GM19099 (cell line): Measurements from ENCODE around the gene PSKH1.

Source experiments
- POLR2A ChIP-seq: IDR thresholded peaks from 3 replicates; pipeline ENCODE4 v1.6.1; 2011; ENCODE audit warnings: low read depth; ENCODE audit not compliant: insufficient read length; ENCODE audit errors: extremely low read depth

The PSKH1 gene

DNA sequence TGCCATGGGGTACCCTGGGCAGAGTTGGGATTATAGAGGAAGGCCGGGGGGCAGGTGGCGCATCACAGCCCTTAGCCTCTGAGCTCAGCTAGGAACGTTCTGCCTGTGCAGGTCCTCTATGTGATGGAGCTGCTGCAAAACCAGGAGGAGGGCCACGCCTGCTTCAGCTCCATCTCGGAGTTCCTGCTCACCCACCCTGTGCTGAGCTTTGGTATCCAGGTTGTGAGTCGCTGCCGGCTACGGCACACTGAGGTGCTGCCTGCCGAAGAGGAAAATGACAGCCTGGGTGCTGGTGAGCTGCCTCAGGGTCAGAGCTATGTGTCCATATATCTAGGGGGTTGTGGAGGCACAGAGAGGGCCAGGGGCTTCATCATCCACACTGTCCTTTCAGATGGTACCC is 14.2 kb upstream of the PSKH1 start:
- TF ChIP-seq POLR2A = no peak

DNA sequence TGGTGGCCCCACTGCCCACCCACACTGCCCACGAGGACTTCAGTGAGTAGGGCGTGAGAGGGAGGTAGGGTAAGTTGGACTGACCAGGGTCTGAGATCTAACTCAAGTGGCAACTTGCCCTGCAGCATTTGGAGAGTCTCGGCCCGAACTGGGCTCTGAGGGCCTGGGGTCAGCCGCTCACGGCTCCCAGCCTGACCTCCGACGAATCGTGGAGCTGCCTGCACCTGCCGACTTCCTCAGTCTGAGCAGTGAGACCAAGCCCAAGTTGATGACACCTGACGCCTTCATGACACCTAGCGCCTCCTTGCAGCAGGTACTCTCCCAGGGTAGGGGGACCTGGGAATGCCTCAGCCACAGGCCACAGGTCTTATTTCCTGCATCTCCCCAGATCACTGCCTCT is 13.6 kb upstream of the PSKH1 start:
- no peak for TF ChIP-seq POLR2A

DNA sequence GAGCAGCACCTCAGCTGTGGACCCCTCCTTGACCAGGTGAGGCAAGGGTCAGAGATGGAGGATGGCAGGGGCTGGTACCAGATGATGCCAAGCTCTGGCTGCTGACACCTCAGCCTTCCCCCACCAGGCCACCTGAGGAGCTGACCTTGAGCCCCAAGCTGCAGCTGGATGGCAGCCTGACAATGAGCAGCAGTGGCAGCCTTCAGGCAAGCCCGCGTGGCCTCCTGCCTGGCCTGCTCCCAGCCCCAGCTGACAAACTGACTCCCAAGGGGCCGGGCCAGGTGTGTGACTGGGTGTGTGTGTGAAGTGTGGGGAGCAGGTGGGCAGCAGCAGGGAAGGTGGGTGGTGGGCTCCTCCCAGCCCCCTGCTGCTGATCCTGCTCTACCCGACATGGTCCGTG is 13.1 kb upstream of the PSKH1 start:
- TF ChIP-seq POLR2A = no peak

DNA sequence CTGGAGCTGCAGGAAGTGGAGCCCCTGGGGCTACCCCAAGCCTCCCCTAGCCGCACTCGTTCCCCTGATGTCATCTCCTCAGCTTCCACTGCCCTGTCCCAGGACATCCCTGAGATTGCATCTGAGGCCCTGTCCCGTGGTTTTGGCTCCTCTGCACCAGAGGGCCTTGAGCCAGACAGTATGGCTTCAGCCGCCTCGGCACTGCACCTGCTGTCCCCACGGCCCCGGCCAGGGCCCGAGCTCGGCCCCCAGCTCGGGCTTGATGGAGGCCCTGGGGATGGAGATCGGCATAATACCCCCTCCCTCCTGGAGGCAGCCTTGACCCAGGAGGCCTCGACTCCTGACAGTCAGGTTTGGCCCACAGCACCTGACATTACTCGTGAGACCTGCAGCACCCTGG is 12.5 kb upstream of the PSKH1 start:
- no peak for TF ChIP-seq POLR2A

DNA sequence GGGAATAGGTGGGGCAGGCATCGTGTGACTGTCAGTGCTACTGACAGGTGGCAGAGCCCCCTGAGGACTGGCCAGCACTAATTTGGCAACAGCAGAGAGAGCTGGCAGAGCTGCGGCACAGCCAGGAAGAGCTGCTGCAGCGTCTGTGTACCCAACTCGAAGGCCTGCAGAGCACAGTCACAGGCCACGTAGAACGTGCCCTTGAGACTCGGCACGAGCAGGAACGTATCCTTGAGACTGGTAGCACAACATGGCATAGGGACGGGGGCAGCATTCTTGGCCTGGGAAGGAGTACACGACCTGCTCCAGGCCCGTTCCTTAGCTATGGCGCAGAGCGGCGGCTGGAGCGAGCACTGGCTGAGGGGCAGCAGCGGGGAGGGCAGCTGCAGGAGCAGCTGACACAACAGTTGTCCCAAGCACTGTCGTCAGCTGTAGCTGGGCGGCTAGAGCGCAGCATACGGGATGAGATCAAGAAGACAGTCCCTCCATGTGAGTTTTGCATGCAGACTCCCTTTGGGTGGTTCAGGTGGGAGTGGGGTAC is 11.4 kb upstream of the PSKH1 start:
- no peak for TF ChIP-seq POLR2A

DNA sequence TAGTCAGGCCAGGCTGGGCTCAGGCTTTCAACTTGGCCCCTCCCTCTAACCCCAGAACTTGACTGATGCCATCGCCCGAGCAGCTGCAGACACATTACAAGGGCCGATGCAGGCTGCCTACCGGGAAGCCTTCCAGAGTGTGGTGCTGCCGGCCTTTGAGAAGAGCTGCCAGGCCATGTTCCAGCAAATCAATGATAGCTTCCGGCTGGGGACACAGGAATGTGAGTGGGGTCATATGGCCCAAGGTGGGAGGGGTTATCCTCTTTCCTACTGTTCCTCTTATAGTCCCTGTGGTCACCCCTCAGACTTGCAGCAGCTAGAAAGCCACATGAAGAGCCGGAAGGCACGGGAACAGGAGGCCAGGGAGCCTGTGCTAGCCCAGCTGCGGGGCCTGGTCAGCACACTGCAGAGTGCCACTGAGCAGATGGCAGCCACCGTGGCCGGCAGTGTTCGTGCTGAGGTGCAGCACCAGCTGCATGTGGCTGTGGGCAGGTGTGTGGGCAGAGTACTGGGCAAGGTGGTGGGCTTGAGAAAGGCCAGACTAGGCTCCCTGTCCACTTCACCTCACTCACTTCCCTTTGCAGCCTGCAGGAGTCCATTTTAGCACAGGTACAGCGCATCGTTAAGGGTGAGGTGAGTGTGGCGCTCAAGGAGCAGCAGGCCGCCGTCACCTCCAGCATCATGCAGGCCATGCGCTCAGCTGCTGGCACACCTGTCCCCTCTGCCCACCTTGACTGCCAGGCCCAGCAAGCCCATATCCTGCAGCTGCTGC is 10.5 kb upstream of the PSKH1 start:
- no peak for TF ChIP-seq POLR2A

DNA sequence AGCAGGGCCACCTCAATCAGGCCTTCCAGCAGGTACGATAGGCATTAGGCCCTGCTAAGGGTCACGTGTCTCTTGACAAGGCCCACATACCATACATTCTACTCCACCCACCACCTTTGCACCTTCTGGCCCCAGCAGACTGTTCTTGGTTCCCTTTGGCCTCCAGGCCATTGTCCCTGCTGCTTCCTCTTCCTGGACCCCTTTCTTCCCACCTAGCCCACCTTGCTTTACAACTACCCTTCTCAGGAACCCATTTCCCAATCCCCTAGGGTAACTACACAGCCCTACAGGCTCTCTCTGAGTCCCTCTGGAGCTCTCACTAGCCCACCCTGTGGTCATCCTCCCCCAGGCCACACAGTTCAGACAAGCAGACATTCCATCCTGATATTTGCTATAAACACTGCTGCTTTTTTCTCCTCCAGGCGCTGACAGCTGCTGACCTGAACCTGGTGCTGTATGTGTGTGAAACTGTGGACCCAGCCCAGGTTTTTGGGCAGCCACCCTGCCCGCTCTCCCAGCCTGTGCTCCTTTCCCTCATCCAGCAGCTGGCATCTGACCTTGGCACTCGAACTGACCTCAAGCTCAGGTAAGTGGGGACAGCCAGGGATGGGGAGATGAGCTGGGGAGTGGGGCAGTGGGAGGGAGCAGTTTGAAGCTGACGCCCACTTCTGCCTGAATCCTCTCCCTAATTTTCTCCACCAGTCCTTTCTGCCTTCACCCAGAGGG is 9.7 kb upstream of the PSKH1 start:
- no peak for TF ChIP-seq POLR2A

DNA sequence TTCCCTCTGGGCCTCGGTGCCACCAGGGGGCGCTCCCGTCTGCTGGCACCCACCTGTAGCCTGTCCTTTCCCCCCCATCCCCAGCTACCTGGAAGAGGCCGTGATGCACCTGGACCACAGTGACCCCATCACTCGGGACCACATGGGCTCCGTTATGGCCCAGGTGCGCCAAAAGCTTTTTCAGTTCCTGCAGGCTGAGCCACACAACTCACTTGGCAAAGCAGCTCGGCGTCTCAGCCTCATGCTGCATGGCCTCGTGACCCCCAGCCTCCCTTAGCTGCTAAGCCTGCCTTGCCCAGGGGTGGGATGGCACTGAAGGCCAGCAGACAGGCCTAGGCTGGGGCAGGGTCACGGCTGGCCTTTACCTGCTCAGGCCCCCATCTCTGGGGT is 9.2 kb upstream of the PSKH1 start:
- TF ChIP-seq POLR2A = no peak

DNA sequence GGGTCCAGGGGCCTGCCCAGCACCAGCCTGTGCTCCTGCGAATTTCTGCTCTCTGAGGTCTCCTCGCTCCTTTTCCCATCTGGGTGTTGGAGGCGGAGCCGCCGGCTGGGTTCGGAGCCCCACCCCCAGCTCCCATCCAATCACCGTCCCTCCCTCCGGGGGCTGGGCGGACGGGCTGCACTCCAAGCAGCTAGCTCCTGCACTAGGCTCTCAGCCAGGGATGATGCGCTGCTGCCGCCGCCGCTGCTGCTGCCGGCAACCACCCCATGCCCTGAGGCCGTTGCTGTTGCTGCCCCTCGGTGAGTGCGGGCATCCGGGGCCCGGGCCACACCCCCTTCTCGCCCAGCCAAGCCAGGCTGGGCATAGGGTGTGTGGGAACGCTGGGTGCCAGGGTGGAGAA is 8.4 kb upstream of the PSKH1 start, which contains the start of gene NRN1L:
NRN1L (plus strand) TSS at position 202 of the 400 bp plus-strand sequence; CDS start at position 221, 19 bp downstream.
- TF ChIP-seq POLR2A = no peak

DNA sequence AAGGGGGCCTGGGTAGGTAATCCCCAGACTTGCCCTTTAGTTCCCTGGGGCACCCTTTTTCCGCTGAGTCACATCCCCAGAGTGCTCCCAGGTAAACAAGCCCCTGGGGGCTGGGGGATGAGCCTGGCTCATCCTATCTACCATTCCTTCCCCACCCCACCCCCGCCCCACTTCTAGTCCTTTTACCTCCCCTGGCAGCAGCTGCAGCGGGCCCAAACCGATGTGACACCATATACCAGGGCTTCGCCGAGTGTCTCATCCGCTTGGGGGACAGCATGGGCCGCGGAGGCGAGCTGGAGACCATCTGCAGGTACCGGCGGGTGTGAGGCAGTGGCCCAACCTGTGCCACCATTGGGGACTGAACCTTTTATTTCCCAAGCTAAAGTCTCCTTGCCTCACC is 7.5 kb upstream of the PSKH1 start:
- TF ChIP-seq POLR2A = no peak

DNA sequence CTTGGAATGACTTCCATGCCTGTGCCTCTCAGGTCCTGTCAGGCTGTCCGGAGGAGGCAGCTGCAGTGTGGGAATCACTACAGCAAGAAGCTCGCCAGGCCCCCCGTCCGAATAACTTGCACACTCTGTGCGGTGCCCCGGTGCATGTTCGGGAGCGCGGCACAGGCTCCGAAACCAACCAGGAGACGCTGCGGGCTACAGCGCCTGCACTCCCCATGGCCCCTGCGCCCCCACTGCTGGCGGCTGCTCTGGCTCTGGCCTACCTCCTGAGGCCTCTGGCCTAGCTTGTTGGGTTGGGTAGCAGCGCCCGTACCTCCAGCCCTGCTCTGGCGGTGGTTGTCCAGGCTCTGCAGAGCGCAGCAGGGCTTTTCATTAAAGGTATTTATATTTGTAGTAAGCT is 7.1 kb upstream of the PSKH1 start:
- no peak for TF ChIP-seq POLR2A

DNA sequence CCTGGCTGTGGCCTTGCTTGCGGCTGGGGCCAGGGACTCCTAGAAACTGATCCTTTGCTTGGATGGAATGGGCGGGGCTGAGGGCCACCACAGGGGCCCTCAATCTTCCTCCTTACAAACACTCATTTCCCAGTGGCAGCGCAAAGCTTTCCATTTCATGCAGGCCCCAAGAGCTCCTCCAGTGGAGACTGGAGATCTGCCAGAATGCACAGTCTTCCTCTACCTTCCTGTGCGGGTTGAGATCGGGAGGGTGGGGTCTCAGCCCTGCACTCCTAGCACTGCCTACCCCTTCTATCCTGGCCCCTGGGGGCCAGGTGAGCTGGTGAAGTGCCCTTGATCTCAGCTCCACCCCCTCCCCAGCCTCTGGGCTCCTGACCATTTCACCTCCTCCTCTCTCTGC is 6.7 kb upstream of the PSKH1 start:
- no peak for TF ChIP-seq POLR2A

DNA sequence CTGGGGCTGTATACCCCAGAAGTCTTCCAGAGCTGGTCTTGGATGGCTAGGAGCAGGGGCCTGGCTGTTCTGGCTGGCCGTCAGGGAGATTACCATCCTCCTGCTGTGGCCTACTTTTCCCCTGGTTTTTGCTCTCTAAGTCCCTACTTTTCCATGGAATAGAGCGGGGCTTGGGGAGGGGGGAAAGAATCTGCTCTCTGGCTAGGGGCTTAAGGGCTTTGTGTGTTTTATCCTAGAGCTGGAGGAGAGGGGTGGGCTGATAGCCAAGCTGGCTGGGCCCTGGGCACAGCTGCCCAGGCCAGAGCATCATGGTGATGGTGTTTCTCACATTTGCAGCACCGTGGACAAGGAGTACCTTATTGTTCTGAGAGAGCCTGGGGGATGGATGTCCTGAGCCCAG is 4.7 kb upstream of the PSKH1 start:
- TF ChIP-seq POLR2A = no peak

DNA sequence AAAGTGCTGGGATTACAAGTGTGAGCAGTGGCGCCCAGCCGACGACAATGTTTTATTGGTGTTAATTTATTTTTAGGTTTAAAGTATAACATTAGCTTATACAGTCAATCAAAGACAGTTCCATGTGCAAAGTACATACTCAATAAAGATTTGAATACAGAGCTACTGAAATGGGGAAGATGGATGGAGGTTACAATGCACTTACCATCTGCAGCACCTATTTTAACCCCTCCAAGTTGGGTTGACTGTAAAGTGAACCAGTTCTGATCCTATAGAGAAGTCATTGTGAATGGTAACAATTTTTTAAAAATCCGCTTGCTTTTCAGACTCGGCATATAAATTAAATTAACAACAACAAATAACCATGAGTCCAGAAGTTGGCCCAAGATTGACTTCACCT is 679 bp upstream of the PSKH1 start:
- TF ChIP-seq POLR2A = no peak

DNA sequence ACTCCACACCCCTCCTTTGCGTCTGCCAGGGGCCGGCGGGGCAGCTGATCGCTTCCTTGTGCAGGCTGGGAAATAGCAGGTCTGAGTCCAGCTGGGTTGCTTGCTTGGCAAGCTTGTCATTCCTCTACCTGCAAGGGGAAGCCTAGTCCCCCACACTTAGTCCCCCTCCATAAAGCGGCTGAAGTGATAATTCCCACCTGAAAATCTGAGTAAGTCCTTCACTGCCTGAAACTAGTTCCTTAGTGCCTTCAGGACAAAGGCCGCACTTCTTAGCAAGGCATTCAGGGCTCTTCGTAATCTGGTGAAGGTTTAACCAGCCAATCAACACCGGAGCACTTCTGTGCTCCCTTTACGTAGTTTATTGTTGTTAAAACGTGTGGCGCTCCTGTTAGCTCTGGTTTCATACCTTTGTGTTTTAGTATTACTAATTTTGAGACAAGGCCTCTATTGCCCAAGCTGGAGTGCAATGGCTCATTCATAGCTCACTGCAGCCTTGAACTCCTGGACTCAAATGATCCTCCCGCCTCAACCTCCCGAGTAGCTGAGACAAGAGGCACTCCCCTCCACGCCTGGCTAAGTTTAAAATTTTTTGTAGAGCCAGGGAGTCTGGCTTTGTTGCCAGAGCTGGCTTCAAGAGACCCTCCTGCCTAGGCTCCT is 817 bp downstream of the PSKH1 start:
- TF ChIP-seq POLR2A = no peak

DNA sequence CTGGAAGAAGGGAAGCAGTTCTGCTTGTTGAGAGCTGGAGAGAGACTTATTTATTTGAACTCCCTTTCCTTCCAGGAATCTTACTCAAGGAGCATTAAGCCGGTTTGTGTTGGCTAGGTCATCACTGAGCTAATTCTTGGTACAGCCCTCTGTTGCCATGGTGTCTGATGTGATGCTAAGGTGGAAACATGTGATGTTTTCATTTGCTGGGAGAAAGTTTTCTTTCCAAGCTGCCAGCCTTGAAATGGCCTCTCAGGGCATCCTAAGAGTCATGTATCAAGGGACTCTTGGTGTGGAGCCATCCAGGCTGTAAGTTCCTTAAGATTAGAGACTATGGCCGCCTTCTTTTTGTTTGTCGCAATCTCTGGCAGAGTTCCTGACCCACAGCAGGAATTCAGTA is 4.2 kb downstream of the PSKH1 start:
- no peak for TF ChIP-seq POLR2A
